ENCODE measurements around the gene USF1. TPM values are rescaled to one million over a fixed set of nuclear protein-coding genes. Genes with fewer than 3 reads are reported as not detected.
"Not testable (repeated sequence)": the region's sequence is repeated elsewhere in the genome, so short reads cannot be mapped to it uniquely, and the experiment has no call there.

The USF1 gene
- total RNA-seq, 2 donors from 2014 or later, result 32.7 to 46.5 TPM

DNA sequence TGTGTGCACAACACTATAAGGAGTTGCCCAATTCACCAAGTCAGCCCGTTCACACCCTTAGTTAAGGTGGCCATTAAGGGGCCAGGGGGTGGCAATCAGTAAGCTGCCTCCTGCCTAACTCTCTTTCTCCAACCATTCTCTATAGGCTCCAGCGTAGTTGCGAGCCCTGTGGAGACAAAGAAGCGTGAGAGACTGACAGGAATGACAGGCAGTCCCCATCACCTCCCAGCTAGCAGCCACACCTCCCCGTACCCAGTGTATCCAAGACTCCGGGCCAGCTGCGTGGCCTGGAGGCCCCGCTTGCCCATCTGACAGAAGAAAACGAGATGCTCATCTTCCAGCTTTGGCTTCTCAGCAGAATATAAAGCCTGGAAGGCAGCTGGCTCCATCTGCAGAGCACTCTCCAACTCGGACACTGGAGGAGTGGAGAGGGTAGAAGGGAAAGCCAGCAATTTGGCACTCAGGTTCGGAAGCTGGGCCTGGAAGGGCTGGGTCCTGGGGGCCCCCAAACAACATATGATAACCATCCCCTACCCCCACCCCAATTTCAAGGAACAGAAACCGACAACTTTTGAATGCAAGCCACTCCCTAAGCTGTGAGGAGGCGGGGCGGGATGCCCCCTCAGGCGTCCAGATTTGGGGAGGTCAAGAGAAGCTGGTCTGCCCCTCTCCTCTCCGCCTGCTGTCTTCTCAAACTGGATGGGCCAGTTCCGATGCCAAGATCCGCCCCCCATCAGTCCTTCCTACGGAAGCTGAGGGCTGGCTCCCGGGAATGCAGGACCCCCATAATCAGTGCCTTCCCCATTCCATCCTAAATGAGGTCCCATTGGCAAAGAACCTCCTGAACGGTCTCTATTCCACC lies 7.9 kb downstream of the USF1 start:
- peak; percentile 34 to 59 (median 48) for DNase-seq
- intact Hi-C loops (cut with DNase I), result no loop called here
- Histone ChIP-seq H3K4me1 (peaks cover 16% of the 10 kb centered on the region), H3K27ac (peak overlapping the region; percentile 25 to 81 (median 56)), H3K36me3 (replicated peaks in 1 of 2; ENCODE audit: insufficient read depth in 1 of 2, low read depth in 2 of 2) (peaks cover 0 to 15% of the 10 kb centered on the region in 2 donors), H3K27me3 (no peaks in the 10 kb centered on the region), H3K4me3 (peak overlapping the region; percentile 24 to 58), H3K9me3 (no peaks in the 10 kb centered on the region)
- peak; percentile 21 for ATAC-seq
- TF ChIP-seq, protein P1, sequence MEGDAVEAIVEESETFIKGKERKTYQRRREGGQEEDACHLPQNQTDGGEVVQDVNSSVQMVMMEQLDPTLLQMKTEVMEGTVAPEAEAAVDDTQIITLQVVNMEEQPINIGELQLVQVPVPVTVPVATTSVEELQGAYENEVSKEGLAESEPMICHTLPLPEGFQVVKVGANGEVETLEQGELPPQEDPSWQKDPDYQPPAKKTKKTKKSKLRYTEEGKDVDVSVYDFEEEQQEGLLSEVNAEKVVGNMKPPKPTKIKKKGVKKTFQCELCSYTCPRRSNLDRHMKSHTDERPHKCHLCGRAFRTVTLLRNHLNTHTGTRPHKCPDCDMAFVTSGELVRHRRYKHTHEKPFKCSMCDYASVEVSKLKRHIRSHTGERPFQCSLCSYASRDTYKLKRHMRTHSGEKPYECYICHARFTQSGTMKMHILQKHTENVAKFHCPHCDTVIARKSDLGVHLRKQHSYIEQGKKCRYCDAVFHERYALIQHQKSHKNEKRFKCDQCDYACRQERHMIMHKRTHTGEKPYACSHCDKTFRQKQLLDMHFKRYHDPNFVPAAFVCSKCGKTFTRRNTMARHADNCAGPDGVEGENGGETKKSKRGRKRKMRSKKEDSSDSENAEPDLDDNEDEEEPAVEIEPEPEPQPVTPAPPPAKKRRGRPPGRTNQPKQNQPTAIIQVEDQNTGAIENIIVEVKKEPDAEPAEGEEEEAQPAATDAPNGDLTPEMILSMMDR (IDR thresholded peaks at IDR 0.05), result no peak
- TF ChIP-seq POLR2A (IDR thresholded peaks at IDR 0.05), result no peak
- 39 to 54% methylated on average over 9 to 21 of the region's 21 CpGs for WGBS, 2 donors

DNA sequence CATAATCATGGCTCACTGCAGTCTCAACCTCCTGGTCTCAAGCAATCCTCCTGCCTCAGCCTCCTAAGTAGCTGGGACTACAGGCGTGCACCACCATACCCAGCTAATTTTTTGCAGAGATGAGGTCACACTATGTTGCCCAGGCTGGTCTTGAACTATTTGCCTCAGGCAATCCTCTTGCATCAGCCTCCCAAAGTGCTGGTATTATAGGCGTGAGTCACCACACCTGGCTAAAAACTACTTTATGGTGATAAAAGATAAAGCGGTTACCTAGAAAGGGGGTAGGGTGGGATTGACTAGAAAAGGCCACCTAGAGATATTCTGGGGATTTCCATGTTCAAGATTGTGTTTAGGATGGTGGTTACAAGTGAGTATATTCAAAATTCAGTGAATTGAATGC lies 12.0 kb downstream of the USF1 start:
- DNase-seq (no peak), ATAC-seq (no peak)
- Histone ChIP-seq H3K27ac (no peak overlapping the region), H3K4me3 (no peak overlapping the region), H3K27me3 (no peaks in the 10 kb centered on the region), H3K4me1 (peaks cover 10% of the 10 kb centered on the region), H3K9me3 (no peaks in the 10 kb centered on the region), H3K36me3 (replicated peaks in 1 of 2; ENCODE audit: insufficient read depth in 1 of 2, low read depth in 2 of 2) (no peaks in the 10 kb centered on the region)
- 89 to 91% methylated on average over 3 of the region's 3 CpGs for WGBS, 2 donors
- intact Hi-C loops (cut with DNase I), result no loop called here
- no peak for TF ChIP-seq POLR2A (IDR thresholded peaks at IDR 0.05)
- TF ChIP-seq, protein P1 (IDR thresholded peaks at IDR 0.05), result no peak

DNA sequence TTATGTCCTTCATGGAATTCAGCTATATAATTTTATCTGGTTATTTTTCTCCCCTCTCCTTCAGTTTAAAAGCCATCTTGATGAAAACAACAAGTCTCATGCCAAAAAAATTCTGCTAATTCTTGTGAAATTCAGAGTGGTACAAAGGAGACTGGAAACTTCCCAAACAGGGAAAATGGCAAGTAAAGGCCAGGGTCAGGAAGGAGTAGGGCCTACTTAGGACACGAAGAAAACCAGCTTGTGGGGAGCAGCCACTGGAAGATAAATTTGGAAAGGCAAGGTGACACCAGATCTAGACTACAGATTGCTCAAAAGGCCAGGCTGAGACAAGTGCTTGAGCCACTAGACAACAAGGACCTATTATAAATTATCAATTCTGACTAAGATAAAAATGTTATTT lies 13.4 kb downstream of the USF1 start:
- DNase-seq (no peak), ATAC-seq (no peak)
- intact Hi-C loops (cut with DNase I), result no loop called here
- Histone ChIP-seq H3K27ac (no peak overlapping the region), H3K27me3 (no peaks in the 10 kb centered on the region), H3K4me3 (no peak overlapping the region), H3K4me1 (no peaks in the 10 kb centered on the region), H3K9me3 (no peaks in the 10 kb centered on the region), H3K36me3 (replicated peaks in 1 of 2; ENCODE audit: insufficient read depth in 1 of 2, low read depth in 2 of 2) (no peaks in the 10 kb centered on the region)
- TF ChIP-seq POLR2A (IDR thresholded peaks at IDR 0.05), result no peak
- TF ChIP-seq, protein P1 (IDR thresholded peaks at IDR 0.05), result no peak
- WGBS, 2 donors, result 54 to 58% methylated on average over 1 of the region's 1 CpG

DNA sequence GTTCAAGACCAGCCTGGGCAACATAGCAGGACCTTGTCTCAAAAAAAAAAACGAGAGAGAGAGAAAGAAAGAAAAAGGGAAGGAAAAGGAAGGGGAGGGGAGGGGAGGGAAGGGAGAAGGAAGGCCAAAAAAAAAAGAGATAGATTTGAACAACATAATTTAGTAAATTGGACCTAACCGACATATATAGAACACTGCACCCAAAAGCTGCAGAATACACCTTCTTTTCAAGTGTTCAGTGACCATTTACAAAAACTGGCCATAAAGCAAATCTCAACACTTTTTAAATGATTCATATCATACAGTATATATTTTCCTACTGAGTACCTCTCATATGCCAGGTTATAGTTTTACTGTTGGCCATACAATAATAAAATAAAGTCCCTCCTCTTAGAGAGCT lies 13.9 kb downstream of the USF1 start:
- no peak for ATAC-seq
- intact Hi-C loops (cut with DNase I), result no loop called here
- H3K4me3 ChIP-seq, result no peak overlapping the region
- no peak for DNase-seq
- no peaks in the 10 kb centered on the region for H3K9me3 ChIP-seq
- no peaks in the 10 kb centered on the region for H3K27me3 ChIP-seq
- no peak overlapping the region for H3K27ac ChIP-seq
- no peak for TF ChIP-seq POLR2A (IDR thresholded peaks at IDR 0.05)
- TF ChIP-seq, protein P1 (IDR thresholded peaks at IDR 0.05), result no peak
- H3K36me3 ChIP-seq (replicated peaks in 1 of 2; ENCODE audit: insufficient read depth in 1 of 2, low read depth in 2 of 2), result no peaks in the 10 kb centered on the region
- H3K4me1 ChIP-seq, result peaks cover 4% of the 10 kb centered on the region
- 63 to 70% methylated on average over 2 of the region's 2 CpGs for WGBS, 2 donors

DNA sequence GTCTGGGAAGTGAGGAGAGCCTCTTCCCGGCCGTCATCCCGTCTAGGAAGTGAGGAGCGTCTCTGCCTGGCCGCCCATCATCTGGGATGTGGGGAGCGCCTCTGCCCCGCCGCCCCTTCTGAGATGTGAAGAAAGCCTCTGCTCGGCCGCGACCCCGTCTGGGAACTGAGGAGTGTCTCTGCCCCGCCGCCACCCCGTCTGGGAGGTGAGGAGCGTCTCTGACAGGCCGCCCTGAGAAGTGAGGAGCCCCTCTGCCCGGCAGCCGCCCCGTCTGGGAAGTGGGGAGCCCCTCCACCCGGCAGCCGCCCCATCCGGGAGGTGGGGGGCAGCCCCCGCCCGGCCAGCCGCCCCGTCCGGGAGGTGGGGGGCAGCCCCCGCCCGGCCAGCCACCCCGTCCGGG lies 16.3 kb downstream of the USF1 start:
- H3K27ac ChIP-seq; ATAC-seq; H3K9me3 ChIP-seq; H3K4me3 ChIP-seq; H3K4me1 ChIP-seq; H3K27me3 ChIP-seq; intact Hi-C loops (cut with DNase I); H3K36me3 ChIP-seq (replicated peaks in 1 of 2; ENCODE audit: insufficient read depth in 1 of 2, low read depth in 2 of 2); DNase-seq: not testable (repeated sequence)
- 93% methylated on average over 23 of the region's 32 CpGs; no CpG with 5 or more reads in 1 of the 2 donors for WGBS, 2 donors

DNA sequence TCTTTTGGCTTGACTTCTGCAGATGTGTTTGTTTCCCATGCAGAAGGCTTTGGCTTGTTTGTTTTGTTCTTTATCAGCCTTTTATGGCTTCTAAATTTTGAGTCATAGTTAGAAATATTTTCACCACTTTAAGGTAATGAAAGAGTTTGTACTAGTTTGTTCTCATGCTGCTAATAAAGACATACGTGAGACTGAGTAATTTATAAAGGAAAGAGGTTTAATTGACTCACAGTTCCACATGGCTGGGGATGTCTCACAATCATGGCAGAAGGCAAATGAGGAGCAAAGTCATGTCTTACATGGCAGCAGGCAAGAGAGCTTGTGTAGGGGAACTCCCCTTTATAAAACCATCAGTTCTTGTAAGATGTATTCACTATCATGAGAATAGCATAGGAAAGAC lies 18.8 kb downstream of the USF1 start:
- 47 to 48% methylated on average over 1 of the region's 1 CpG for WGBS, 2 donors
- H3K9me3 ChIP-seq; H3K27me3 ChIP-seq; ATAC-seq; DNase-seq; intact Hi-C loops (cut with DNase I); H3K36me3 ChIP-seq (replicated peaks in 1 of 2; ENCODE audit: insufficient read depth in 1 of 2, low read depth in 2 of 2); H3K27ac ChIP-seq; H3K4me3 ChIP-seq: not testable (repeated sequence)
- H3K4me1 ChIP-seq, result peaks cover 12% of the 10 kb centered on the region

DNA sequence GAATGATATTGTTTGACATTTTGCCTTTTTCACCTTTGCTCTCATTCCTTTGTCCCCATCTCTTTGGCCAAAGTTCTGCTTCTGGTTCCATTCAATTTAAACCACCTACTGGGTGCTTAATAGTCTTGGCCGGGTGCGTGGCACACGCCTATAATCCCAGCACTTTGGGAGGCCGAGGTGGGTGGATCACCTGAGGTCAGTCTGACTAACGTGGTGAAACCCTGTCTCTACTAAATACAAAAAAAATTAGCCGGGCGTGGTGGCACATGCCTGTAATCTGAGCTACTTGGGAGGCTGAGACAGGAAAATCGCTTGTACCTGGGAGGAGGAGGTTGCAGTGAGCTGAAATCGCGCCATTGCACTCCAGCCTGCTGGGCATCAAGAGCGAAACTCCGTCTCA lies 23.3 kb downstream of the USF1 start:
- 87 to 89% methylated on average over 12 of the region's 12 CpGs for WGBS, 2 donors
- H3K27me3 ChIP-seq; intact Hi-C loops (cut with DNase I); H3K9me3 ChIP-seq; DNase-seq; H3K36me3 ChIP-seq (replicated peaks in 1 of 2; ENCODE audit: insufficient read depth in 1 of 2, low read depth in 2 of 2); ATAC-seq; H3K4me3 ChIP-seq: not testable (repeated sequence)
- Histone ChIP-seq H3K4me1 (peaks cover 46% of the 10 kb centered on the region), H3K27ac (peak overlapping the region in 2 of 4 donors; percentile 91 to 98)
